ENCODE results near the gene LIMS2.

- TF ChIP-seq RFX5 (IDR thresholded peaks at IDR 0.05): no peak
- no peak for TF ChIP-seq CTCF (IDR thresholded peaks at IDR 0.05)
- no peak for TF ChIP-seq RAD21 (conservative IDR thresholded peaks at IDR 0.05 in 1 of 2, IDR thresholded peaks at IDR 0.05 in 1 of 2)
- no peak for TF ChIP-seq NFE2L2 (conservative IDR thresholded peaks at IDR 0.05; ENCODE audit: low read length)
- no peak for TF ChIP-seq MYC (IDR thresholded peaks at IDR 0.05; ENCODE audit: borderline replicate concordance, low read length)
These were observed 36.8 kb downstream of the LIMS2 start for GRCh38 chr2:127638361-127639110.
